ENCODE data around the gene PDZD7. TPM values are rescaled to one million over a fixed set of nuclear protein-coding genes. Genes with fewer than 3 reads are reported as not detected.
A peak's percentile ranks its signal among the peaks of the same experiment; 100 is the strongest.

The PDZD7 gene
- total RNA-seq, 1 donor from 2014 or later = 1.5 TPM

DNA sequence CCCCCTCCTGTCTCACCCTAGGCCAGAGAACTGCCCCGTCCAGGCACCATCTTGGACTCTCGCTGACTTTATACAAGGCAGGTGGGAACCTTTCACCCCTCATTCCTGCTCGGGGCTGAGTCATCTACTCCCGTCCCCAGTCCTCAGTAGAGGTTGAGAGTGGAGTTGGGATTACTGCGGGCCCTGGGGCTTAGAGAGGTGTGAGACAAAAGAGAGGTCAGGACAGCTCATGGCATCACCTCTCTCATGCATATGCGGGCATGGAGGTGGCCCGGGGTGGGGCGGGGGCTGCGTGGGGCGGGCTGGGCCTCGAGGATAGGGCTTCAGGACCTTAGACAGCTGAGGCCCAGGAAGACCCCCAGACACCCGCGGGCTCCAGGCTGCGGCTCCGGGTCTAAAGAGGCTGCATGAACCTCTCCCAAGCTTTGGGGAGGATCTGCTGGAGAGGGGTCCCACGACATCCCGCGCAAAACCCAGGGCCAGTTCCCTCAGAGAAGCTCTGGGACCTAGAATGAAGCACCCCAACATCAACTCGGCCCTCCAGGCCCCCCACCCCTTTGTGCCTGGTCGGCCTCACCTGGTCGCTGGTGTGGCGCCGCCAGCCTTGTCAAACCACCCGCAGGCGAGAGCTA is 317 bp downstream of the PDZD7 start:
- Mint-ChIP-seq H3K4me3 (ENCODE audit: unreplicated experiment) (peak overlapping the region; percentile 80), H3K4me1 (ENCODE audit: low read depth, unreplicated experiment) (peaks cover 38% of the 10 kb centered on the region), H3K36me3 (ENCODE audit: unreplicated experiment) (peaks cover 6% of the 10 kb centered on the region), H3K9me3 (ENCODE audit: unreplicated experiment) (peaks cover 5% of the 10 kb centered on the region), H3K27me3 (ENCODE audit: unreplicated experiment) (peaks cover 17% of the 10 kb centered on the region), H3K27ac (ENCODE audit: unreplicated experiment) (no peak overlapping the region)
- no peak for DNase-seq
- TF ChIP-seq, protein P1, sequence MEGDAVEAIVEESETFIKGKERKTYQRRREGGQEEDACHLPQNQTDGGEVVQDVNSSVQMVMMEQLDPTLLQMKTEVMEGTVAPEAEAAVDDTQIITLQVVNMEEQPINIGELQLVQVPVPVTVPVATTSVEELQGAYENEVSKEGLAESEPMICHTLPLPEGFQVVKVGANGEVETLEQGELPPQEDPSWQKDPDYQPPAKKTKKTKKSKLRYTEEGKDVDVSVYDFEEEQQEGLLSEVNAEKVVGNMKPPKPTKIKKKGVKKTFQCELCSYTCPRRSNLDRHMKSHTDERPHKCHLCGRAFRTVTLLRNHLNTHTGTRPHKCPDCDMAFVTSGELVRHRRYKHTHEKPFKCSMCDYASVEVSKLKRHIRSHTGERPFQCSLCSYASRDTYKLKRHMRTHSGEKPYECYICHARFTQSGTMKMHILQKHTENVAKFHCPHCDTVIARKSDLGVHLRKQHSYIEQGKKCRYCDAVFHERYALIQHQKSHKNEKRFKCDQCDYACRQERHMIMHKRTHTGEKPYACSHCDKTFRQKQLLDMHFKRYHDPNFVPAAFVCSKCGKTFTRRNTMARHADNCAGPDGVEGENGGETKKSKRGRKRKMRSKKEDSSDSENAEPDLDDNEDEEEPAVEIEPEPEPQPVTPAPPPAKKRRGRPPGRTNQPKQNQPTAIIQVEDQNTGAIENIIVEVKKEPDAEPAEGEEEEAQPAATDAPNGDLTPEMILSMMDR (IDR thresholded peaks at IDR 0.05; ENCODE audit: partially characterized antibody, unreplicated experiment) = no peak

DNA sequence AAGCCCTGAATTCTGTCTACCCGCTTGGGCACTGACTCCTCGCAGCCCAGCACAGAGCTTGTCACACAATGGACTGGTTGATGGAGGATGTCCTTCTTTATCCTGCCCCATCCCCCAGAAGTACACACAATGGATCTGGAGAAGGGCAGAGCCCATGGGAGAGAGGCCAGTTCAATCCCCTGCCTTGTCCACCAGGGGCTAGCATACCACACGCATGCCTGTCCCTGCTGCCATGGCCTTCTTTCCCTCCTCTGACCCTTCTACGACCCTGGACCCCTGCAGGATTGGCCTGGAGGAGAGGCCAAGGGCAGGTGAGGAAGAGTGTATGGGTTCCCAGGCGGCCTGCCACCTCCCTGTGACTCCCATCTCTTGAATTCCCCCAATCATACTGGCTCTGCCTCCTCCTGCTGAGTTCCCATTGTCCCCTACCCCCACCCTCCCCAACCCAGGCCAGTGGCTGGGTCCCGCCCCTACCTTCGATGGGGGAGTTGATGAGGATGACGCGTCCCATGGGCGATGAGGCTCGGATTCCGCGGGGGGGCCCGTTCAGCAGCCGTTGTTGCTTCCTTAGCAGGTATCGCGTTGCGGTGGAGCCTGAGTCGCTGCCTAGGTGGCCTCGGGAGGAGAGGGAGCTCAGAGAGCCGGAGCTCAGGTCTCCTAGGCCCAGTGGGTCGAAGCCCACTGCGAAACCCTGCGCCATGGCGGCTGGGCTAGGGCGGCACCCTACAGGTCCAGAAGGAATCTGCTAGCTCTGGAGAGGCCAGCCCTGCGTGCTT is 1.2 kb downstream of the PDZD7 start:
- Mint-ChIP-seq H3K27me3 (ENCODE audit: unreplicated experiment) (peaks cover 17% of the 10 kb centered on the region), H3K4me1 (ENCODE audit: low read depth, unreplicated experiment) (peaks cover 38% of the 10 kb centered on the region), H3K9me3 (ENCODE audit: unreplicated experiment) (peaks cover 5% of the 10 kb centered on the region), H3K4me3 (ENCODE audit: unreplicated experiment) (peak overlapping the region; percentile 69), H3K36me3 (ENCODE audit: unreplicated experiment) (peaks cover 6% of the 10 kb centered on the region), H3K27ac (ENCODE audit: unreplicated experiment) (peak overlapping the region; percentile 81)
- peak; percentile 41 for DNase-seq
- TF ChIP-seq, protein P1 (IDR thresholded peaks at IDR 0.05; ENCODE audit: partially characterized antibody, unreplicated experiment) = peak; percentile 38

DNA sequence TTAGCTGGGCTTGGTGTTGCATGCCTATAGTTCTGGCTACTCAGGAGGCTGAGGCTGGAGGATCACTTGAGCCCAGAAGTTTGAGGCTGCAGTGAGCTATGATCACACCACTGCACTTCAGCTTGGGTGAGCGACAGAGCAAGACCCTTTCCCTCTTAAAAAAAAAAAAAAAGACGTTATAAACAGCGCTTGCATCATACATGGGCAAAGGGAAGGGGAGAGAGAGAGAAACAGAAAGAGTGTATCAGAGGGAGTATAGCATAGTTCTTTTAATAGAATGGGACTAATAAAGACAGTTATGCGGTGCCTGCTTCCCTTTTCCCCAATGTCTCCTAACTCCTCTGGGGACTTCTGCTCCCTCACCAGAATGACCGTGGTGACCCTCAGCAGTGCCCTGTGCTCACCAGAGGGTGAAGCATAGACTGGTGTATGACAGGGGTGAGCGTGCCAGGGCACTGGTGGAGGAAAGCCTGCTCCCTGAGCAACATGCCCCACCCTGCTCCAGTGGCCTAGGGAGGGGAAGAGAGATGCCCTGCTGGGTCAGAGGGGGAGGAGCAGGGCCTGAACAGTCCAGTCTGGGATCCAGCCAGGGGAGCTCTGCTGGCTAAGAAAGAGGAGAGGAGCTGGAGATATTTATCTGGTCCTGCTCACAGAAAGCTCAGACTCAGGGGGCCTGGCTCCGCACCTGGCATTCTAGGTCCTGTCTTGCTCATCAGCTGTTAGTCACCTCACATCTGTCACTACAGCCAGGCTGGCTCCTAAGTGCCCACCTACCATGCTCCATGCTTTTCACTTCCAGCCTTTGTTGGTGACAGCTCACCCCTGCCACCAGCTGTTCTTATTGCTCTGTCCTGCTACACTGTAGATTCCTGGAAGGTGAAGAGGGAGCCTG is 2.2 kb downstream of the PDZD7 start:
- peaks cover 17% of the 10 kb centered on the region for H3K27me3 Mint-ChIP-seq (ENCODE audit: unreplicated experiment)
- no peak for DNase-seq
- H3K36me3 Mint-ChIP-seq (ENCODE audit: unreplicated experiment) = peaks cover 6% of the 10 kb centered on the region
- peaks cover 5% of the 10 kb centered on the region for H3K9me3 Mint-ChIP-seq (ENCODE audit: unreplicated experiment)
- H3K4me1 Mint-ChIP-seq (ENCODE audit: low read depth, unreplicated experiment) = peaks cover 38% of the 10 kb centered on the region
- TF ChIP-seq, protein P1 (IDR thresholded peaks at IDR 0.05; ENCODE audit: partially characterized antibody, unreplicated experiment) = no peak
- H3K4me3 Mint-ChIP-seq (ENCODE audit: unreplicated experiment) = peak overlapping the region; percentile 69
- peak overlapping the region; percentile 81 for H3K27ac Mint-ChIP-seq (ENCODE audit: unreplicated experiment)

DNA sequence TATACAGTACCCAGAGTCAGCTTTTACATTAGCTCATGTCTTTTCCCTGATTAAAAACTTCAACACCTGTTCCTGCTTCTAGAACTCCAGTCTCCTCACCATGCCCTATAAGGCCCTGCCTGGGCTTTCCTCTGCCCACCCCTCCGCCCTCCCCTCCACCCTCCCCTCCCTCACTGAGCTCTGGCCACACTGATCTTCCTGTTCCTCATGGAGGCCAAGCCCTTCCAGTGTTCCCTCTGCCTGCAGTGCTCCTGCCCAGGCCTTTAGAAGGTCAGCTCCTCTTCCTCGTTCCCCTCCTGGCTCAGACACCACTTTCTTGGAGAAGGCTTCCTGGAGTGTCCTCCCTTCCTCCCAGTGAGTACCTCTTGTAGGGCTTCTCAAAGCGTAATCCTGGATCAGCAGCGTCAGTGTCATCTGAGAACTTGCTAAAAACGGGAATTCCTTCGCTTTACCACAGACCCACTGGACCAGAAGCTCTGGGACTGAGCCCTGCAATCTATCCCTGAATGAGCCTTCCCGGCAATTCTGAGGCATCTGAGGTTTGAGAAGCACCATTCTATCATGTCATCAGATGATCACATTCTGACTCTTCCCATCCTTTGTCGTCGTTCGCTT is 3.7 kb downstream of the PDZD7 start:
- no peak for DNase-seq
- Mint-ChIP-seq H3K4me1 (ENCODE audit: low read depth, unreplicated experiment) (peaks cover 26% of the 10 kb centered on the region), H3K27ac (ENCODE audit: unreplicated experiment) (no peak overlapping the region), H3K27me3 (ENCODE audit: unreplicated experiment) (peaks cover 11% of the 10 kb centered on the region), H3K9me3 (ENCODE audit: unreplicated experiment) (peaks cover 2% of the 10 kb centered on the region), H3K36me3 (ENCODE audit: unreplicated experiment) (peaks cover 6% of the 10 kb centered on the region), H3K4me3 (ENCODE audit: unreplicated experiment) (no peak overlapping the region)
- TF ChIP-seq, protein P1 (IDR thresholded peaks at IDR 0.05; ENCODE audit: partially characterized antibody, unreplicated experiment) = no peak
